GM13976 (cell line): Measurements from ENCODE around the gene CRAT.

ENCODE experiments used
- DNase-seq: peaks from one replicate; pipeline ENCODE4 v3.0.0; 2012; ENCODE audit warnings: low spot score
- in situ Hi-C: fragments of 300-500 bp; cut with MboI; formaldehyde crosslinking; loops from one replicate; pipeline ENCODE4 v1.12.0; 2022; ENCODE audit warnings: low sequenced_read_pairs, mixed read lengths, inconsistent platforms; ENCODE audit not compliant: unreplicated experiment
- TF ChIP-seq, protein P1 (sequence below): IDR thresholded peaks from 2 replicates; pipeline ENCODE4 v1.5.1; 2012; ENCODE audit warnings: borderline replicate concordance, mild to moderate bottlenecking; ENCODE audit not compliant: insufficient read depth; ENCODE audit errors: extremely low read depth, missing control alignments, control extremely low read depth

CRAT gene

DNA sequence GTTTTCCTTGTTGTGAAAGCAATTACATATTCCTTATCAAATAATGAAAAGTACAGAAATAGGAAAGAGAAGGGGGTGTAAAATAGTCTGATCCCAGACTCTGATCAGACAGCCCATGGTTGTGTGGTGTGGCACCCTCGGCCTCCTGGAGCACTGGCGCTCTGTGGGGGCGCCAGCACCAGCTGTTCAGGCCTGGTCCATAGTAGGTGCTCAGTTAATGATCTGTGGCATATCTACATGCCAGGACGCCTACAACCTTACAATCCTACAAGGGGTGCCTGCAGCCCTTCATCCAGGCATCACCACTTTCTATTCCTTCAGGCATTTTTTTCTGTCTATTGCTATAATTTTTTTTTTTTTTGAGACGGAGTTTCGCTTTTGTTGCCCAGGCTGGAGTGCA, 57.6 kb downstream of the CRAT start:
- no peak for DNase-seq
- in situ Hi-C loops: no loop called here
- TF ChIP-seq, protein P1, sequence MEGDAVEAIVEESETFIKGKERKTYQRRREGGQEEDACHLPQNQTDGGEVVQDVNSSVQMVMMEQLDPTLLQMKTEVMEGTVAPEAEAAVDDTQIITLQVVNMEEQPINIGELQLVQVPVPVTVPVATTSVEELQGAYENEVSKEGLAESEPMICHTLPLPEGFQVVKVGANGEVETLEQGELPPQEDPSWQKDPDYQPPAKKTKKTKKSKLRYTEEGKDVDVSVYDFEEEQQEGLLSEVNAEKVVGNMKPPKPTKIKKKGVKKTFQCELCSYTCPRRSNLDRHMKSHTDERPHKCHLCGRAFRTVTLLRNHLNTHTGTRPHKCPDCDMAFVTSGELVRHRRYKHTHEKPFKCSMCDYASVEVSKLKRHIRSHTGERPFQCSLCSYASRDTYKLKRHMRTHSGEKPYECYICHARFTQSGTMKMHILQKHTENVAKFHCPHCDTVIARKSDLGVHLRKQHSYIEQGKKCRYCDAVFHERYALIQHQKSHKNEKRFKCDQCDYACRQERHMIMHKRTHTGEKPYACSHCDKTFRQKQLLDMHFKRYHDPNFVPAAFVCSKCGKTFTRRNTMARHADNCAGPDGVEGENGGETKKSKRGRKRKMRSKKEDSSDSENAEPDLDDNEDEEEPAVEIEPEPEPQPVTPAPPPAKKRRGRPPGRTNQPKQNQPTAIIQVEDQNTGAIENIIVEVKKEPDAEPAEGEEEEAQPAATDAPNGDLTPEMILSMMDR: no peak

DNA sequence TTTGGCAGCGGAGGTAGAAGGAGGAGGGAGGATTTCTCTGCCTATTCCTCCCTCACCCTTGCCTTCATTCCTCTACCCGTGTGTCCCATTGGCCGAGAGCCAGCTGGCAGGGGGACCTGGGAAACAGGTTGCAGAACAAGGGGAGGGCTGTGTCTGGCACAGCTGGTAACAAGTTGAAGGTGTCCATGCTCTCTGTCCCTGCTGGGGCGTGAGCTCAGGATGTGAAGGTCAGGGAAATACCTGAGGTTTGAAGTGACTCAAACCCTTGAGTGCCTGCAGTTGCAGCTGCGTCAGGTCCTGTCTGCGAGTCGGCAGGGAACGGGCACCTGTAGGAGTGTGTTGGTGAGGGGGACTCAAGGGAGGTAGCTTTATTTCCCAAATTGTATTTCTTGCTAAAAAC, 58.0 kb downstream of the CRAT start:
- in situ Hi-C loops: no loop called here
- no peak for DNase-seq

More for the DNA sequence above, 58.0 kb downstream of the CRAT start:
- TF ChIP-seq, protein P1: no peak
